Colonic mucosa (tissue), 4 donors: Measurements from ENCODE around the gene TSPAN9. TPM values are rescaled to one million over a fixed set of nuclear protein-coding genes. Genes with fewer than 3 reads are reported as not detected.

ENCODE experiments used
- DNase-seq: peaks from one replicate; pipeline ENCODE4 v3.0.0-alpha.2; 2020
- H3K27ac ChIP-seq: fragments of 200-600 bp; one replicate; pipeline ENCODE4 v1.8.0; 2021
- H3K27me3 ChIP-seq: fragments of 200-600 bp; one replicate; pipeline ENCODE4 v1.8.0; 2021
- H3K36me3 ChIP-seq: fragments of 200-600 bp; one replicate; pipeline ENCODE4 v1.8.0; 2021
- H3K4me1 ChIP-seq: fragments of 200-600 bp; one replicate; pipeline ENCODE4 v1.8.0; 2021; ENCODE audit warnings: mild to moderate bottlenecking
- H3K4me3 ChIP-seq: fragments of 200-600 bp; one replicate; pipeline ENCODE4 v1.8.0; 2021
- H3K9ac ChIP-seq, 2 donors: one replicate each; pipeline ENCODE4 v1.7.0; 2013; ENCODE audit warnings: control low read depth in 2 of 2, low read depth in 2 of 2, low read length in 2 of 2
- H3K9me3 ChIP-seq: fragments of 200-600 bp; one replicate; pipeline ENCODE4 v1.8.0; 2021
- intact Hi-C: fragments of 100-400 bp; cut with DNase I; formaldehyde crosslinking; loops from one replicate; pipeline ENCODE4 v1.14.1; 2022
- total RNA-seq, 2 donors: library from RNA; stranded (reverse); fragmentation: NEBNext Ultra II Directional in 1 of 2; extraction: Animal tissue kit (Norgen Biotek cat#: 25700) in 1 of 2; gene quantifications; one replicate each; pipeline ENCODE4 v1.2.1, GENCODE V29; 2021
- TF ChIP-seq, protein P1 (sequence below): fragments of 200-600 bp; IDR thresholded peaks from one replicate; pipeline ENCODE4 v1.8.0; 2022; ENCODE audit warnings: antibody characterized with exemption, mild to moderate bottlenecking
- donor health status: healthy.
- donor health status: DM: no; HTN: no; CAD: no.
- donor health status: DM: no; HTN: no; CAD: no.

Gene TSPAN9
- total RNA-seq, 2 donors from 2014 or later: 4.7 to 9.9 TPM

DNA sequence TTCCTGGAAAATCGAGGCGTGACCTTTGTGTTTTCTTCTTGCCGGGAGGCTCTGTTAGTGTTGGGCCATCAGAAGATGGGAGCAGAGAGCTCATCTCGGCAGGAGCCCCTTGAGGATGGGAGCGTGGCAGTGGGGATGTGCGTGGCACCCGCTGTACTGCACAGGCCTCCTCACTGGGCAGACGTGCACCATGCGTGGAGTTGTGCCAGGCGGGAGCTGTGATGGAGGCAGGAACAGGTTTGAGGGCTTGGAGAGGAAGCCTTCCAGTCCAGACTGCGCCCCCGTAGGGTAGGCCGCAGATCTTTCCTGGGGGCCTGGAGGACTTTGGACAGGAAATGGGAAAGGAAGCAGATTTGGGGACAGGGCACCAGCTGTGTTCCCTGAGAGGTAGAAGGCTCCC lies 197.5 kb downstream of the TSPAN9 start:
- no peak for DNase-seq
- intact Hi-C loops: loop anchor here (2.0 to 5.0 kb wide), 2 partner anchors 140 to 202 kb away; no protein-coding TSS in a partner anchor

DNA sequence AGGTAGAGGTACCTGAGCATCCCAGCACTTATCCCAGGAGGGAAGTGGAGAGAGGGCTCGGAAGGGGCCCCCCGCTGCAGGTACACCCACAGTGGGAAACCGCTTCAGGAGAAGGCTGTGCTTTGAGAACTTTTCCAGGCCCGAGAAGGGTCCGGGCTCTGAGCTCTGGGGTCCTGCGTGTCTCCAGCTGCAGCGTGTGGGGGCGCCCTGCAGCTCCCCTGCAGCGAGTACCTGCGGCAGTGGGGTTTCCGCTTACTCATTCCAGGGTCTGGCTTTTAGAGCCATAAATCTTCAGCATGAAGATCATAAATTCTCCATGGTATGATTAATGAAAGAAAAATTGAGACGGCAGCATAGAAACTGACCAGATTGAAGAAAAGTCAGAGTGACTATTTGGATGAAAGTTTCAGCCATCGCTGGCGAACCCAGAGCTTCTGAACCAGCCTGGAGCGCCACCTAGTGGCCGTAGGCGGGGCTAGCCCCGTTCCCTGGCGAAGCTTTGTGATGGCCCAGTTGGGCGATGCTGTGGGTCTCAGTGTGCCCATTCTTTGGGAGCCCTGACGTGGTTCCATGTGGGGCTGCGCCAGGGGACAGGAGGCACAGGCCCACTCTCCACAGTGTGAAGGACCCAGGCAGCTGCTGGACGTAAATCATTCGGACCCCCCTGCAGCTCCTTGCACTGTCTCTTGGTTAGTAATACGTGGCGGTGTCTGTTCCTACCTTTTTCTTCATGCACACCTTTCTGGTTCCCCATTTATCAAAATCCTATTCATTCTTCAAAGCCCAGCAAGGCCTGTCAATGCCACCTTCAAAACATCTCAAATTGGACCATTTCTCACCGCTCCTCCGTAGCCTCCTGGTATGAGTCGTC lies 198.2 kb downstream of the TSPAN9 start:
- no peaks in the 10 kb centered on the region for H3K4me1 ChIP-seq
- H3K27ac ChIP-seq: no peak overlapping the region
- DNase-seq: peak; percentile 73
- no peaks in the 10 kb centered on the region for H3K36me3 ChIP-seq
- H3K9ac ChIP-seq: no peak overlapping the region
- TF ChIP-seq, protein P1, sequence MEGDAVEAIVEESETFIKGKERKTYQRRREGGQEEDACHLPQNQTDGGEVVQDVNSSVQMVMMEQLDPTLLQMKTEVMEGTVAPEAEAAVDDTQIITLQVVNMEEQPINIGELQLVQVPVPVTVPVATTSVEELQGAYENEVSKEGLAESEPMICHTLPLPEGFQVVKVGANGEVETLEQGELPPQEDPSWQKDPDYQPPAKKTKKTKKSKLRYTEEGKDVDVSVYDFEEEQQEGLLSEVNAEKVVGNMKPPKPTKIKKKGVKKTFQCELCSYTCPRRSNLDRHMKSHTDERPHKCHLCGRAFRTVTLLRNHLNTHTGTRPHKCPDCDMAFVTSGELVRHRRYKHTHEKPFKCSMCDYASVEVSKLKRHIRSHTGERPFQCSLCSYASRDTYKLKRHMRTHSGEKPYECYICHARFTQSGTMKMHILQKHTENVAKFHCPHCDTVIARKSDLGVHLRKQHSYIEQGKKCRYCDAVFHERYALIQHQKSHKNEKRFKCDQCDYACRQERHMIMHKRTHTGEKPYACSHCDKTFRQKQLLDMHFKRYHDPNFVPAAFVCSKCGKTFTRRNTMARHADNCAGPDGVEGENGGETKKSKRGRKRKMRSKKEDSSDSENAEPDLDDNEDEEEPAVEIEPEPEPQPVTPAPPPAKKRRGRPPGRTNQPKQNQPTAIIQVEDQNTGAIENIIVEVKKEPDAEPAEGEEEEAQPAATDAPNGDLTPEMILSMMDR: peak; percentile 96
- intact Hi-C loops: loop anchor here (2.0 to 5.0 kb wide), 2 partner anchors 141 to 203 kb away; no protein-coding TSS in a partner anchor
- H3K9me3 ChIP-seq: no peaks in the 10 kb centered on the region
- no peak overlapping the region for H3K4me3 ChIP-seq
- no peaks in the 10 kb centered on the region for H3K27me3 ChIP-seq

More for the DNA sequence above, 197.5 kb downstream of the TSPAN9 start:
- no peak overlapping the region for H3K4me3 ChIP-seq
- TF ChIP-seq, protein P1: no peak
- H3K4me1 ChIP-seq: no peaks in the 10 kb centered on the region
- H3K36me3 ChIP-seq: no peaks in the 10 kb centered on the region
- no peak overlapping the region for H3K9ac ChIP-seq
- no peak overlapping the region for H3K27ac ChIP-seq
- H3K9me3 ChIP-seq: no peaks in the 10 kb centered on the region
- H3K27me3 ChIP-seq: no peaks in the 10 kb centered on the region

DNA sequence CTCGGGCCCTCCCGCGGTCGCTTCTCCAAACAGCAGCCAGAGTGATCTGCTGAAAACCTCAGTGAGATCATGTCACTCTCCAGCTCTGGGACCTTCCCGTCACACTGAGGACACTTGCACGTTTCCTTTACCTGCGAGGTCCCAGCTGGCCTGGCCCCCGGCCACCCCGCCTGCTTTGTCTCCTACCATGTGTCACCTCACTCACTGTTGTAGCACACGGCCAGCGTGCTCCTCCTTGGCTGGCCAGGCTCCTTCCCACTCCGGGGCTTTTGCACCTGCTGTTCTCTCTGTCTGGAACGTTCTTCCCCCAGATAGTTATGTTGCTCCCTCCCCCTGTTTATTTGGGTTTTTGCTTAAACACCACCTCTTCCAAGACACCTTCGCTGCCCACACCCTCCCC lies 199.0 kb downstream of the TSPAN9 start:
- intact Hi-C loops: loop anchor here (5.0 kb wide), 1 partner anchor 204 kb away; no protein-coding TSS in a partner anchor
- Histone ChIP-seq H3K4me1 (no peaks in the 10 kb centered on the region), H3K9ac (no peak overlapping the region), H3K27me3 (no peaks in the 10 kb centered on the region), H3K27ac (no peak overlapping the region), H3K36me3 (no peaks in the 10 kb centered on the region), H3K4me3 (no peak overlapping the region), H3K9me3 (no peaks in the 10 kb centered on the region)
- TF ChIP-seq, protein P1: no peak
- no peak for DNase-seq

DNA sequence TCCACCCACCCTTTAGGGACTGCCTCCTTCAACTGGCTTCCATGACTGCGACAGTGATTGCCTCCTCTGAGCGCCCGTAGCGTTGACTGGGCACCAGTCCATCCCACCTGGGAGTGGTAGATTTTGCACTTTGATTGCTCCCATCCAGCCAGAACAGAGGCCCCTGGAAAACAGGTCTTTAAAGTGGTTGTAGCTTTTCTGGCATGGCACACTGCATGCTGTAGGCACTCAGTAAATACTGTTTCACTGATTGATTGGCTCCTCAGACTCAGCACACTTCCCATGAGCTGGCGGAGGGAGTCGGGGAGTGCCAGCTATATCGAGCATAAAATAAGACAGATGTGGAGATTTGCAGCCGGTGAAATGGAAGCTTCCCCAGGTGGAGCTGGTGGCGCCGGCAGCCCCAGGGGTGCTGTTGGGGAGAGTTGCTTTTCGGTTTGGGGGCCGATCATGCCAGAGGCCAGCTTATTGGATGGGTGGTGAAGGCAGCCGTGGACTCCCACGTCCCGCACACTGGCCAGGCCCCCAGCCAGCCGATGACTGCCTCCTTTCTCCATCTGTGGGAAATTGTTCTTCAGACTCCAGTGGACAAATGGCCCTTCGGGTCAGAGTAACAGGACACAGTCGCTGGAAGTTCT lies 200.2 kb downstream of the TSPAN9 start:
- no peaks in the 10 kb centered on the region for H3K27me3 ChIP-seq

More for the DNA sequence above, 200.2 kb downstream of the TSPAN9 start:
- no peak overlapping the region for H3K27ac ChIP-seq
- H3K36me3 ChIP-seq: no peaks in the 10 kb centered on the region
- intact Hi-C loops: loop anchor here (5.0 kb wide), 1 partner anchor 205 kb away; no protein-coding TSS in a partner anchor
- no peak overlapping the region for H3K9ac ChIP-seq
- TF ChIP-seq, protein P1: no peak
- no peak overlapping the region for H3K4me3 ChIP-seq
- H3K4me1 ChIP-seq: no peaks in the 10 kb centered on the region
- DNase-seq: no peak
- H3K9me3 ChIP-seq: no peaks in the 10 kb centered on the region
